ENCODE results near the gene MIF.
A peak's percentile ranks its signal among the peaks of the same experiment; 100 is the strongest.
"Not testable (repeated sequence)": the region's sequence is repeated elsewhere in the genome, so short reads cannot be mapped to it uniquely, and the experiment has no call there.

The MIF gene

DNA sequence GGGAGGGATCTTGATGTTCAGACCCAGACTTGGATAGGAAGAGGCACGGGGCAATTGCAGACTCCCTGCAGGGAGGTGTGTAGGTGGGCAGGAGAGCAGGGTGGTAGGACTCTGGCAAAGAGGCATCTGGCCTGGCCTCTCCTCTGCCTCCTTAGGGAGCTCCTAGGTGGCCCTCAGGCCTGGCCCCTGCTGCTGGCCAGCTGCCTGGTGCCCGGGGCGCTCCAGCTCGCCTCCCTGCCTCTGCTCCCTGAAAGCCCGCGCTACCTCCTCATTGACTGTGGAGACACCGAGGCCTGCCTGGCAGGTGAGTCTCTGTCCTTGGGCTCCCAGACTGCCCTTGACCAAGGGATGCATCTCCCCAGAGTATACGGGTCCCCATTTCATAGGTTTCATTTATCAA is 16.6 kb upstream of the MIF start:
- no peak for DNase-seq

GRCh38 chr22:23878219-23878618 is 16.0 kb upstream of the MIF start:
- DNase-seq = no peak

DNA sequence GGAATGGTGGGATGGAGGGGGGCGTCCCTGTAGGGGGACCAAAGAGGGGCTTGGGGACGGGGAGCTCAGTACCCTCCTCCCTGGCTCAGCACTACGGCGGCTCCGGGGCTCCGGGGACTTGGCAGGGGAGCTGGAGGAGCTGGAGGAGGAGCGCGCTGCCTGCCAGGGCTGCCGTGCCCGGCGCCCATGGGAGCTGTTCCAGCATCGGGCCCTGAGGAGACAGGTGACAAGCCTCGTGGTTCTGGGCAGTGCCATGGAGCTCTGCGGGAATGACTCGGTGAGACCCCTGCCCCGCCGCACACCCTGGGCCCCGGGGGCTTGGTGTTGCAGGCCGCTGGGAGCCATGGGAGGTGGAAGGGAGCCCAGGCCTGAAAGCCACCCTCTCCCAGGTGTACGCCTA is 11.8 kb upstream of the MIF start:
- no peak for DNase-seq

- no peak for DNase-seq
Observed at GRCh38 chr22:23883658-23884057, 10.5 kb upstream of the MIF start.

DNA sequence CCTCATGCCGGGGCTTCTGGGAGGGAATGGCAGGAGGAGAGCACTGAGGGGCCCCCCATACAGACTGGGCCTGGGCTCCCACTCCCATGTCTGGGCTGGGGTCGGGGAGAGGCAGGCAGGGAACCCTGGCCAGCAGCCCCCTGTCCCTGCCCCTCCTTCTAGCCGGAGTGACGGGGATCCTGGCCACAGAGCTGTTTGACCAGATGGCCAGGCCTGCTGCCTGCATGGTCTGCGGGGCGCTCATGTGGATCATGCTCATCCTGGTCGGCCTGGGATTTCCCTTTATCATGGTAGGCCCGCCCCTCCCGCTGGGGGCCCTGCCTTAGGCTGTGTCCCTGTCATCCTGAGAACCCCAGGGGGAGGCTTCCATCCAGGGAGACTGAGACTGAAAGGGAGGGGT is 10.0 kb upstream of the MIF start:
- DNase-seq = no peak

DNA sequence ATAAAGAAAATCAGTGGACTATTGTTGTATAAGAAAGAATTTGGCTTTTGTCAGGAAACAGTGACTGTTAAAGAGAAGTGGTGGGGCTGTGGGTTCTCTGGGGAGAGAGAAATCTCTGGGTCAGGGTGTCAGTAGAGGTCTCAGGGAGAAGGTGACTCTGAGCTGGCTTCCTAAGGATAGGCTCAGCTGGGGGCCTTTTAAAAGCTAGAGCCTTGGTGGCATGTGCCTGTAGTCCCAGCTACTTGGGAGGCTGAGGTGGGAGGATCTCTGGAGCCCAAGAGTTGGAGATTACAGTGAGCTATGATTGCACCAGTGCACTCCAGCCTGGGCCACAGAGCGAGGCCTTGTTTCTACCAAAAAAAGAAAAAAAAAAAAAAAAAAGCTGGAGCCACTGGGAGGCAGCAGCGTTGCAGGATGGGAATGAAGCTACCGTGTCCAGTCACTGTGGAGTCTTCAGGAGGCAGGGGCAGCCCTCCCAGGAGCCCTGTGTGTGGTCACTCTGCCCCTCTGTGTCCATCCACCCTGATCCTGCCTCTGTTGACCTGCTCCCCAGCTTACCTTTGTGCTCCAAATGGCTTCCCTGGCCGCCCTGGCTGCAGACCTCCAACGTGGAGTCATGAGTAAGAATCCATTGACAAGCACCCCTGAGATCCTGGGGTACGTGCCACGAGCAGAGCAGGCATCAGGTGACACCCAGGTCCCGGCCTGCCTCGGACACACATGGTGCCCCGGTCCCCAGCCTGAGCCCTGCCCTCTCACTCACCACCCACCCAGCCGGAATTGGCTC is 5.4 kb upstream of the MIF start:
- DNase-seq = peak in 2 of 4 experiments; percentile 14 to 18

DNA sequence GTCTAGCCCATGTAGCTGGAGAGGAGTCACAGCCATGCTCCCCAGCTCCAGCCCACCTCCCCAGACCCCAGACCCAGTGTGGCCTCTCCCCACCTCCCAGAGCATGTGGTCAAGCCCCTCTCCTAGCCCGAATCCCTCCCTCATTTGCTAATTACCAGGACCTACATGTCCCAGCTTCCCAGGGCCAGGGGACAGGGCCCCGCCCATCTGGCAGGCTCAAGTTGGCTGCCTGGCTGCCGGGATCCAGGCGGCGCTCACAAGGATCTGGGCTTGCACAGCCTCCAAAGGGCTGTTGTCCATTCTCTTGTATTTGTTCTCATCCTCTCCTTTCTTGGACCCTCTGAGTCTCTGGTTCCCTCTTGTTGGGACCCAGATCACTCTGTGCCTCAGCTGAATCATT is 4.6 kb upstream of the MIF start:
- DNase-seq = no peak

- DNase-seq = no peak
Observed at GRCh38 chr22:23891726-23892125, 2.5 kb upstream of the MIF start.

DNA sequence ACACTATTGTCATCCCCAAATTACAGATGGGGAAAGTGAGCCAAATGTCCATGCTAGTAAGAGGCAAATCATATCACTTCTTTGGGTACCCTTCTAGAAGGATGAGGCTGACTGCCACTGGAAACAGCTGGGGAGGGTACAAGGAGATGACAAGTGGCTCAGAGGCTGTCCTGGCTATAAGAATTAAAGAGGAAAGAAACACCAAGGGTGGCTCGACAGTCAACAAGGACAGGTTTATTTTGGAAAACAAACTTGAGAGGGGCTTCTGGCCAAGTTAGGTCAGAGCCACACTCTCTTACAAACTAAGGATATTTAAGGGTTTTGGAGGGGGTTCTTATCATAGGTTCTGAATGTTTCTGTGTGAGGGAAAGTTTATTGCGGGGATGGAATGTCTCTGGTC is 2.1 kb upstream of the MIF start:
- DNase-seq = no peak

DNA sequence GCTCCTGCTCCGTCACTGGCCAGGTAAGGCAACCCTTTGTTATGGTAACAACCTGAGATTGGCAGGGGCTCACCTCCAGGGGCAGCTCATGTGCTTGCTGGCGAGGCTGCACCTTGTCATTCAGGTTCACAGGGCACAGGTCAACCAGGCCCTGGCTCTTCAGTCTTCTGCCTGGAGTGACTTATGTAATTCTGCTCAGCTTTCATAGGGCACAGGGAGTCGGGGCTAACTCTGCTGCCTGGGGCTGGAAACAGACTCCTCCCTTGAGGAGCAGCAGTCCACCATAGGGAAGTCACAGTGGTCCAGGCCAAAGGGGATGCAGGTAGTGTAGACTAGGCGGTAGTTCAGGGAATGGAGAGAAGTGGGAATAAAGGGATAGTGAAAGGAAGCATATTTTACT is 1.5 kb upstream of the MIF start:
- no peak for DNase-seq

DNA sequence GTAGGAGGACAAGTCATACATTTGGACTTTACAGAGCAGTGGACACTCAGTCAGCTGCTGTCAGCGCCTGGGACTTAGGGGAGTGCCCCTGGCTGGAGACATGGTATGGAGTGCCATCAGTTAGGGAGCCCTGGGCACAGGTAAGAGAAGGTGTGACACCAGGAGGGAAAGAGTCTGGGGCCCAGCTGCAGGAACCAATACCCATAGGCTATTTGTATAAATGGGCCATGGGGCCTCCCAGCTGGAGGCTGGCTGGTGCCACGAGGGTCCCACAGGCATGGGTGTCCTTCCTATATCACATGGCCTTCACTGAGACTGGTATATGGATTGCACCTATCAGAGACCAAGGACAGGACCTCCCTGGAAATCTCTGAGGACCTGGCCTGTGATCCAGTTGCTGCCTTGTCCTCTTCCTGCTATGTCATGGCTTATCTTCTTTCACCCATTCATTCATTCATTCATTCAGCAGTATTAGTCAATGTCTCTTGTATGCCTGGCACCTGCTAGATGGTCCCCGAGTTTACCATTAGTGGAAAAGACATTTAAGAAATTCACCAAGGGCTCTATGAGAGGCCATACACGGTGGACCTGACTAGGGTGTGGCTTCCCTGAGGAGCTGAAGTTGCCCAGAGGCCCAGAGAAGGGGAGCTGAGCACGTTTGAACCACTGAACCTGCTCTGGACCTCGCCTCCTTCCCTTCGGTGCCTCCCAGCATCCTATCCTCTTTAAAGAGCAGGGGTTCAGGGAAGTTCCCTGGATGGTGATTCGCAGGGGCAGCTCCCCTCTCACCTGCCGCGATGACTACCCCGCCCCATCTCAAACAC is 850 bp upstream of the MIF start:
- peak in 1 of 4 experiments; percentile 12 for DNase-seq

GRCh38 chr22:23894710-23895598 is 771 bp downstream of the MIF start:
- peak; percentile 56 to 75 (median 64) for DNase-seq

DNA sequence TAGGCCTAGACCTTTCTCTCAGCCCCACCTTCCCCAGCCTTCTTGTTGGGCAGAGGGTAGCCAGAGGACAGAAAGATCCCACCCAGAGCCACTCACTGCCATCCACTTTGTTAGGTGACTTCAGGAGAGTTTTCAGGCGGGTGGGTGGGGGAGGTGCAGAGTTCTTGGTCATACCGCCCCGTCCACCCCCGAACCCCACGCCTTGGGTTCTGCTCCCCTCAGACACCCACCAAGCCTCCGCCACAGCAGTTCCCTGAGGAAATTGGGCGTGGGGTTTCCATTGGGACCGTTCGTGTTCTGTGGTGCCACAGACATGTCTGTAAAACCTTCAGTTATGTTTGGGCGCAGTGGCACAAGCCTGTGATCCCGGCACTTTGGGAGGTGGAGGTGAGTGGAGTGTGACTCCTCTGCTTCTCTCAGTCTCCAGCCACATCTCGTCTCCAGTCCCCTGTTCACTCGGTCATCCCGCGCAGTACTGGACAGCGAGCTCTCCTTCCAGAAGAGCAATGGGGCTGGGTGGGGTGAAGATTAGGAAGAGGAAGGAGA is 1.5 kb downstream of the MIF start:
- DNase-seq = no peak

DNA sequence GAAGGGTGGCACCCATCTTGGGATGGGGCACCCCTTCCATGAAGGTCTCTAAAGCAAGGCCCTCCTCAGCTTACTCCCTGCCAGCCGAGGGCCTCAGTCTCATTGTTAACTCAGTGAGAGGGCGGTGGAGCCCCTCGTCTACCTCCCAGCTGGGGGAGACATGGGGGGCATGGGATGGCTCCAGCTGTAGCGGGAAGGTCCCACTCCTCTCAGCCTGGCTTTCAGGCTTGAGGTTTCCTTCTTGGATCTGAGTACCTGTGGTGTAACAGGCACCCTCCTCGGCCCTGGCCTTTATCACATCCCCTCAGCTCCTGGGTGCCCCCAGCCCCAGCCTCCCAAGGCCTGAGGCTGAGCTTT is 2.0 kb downstream of the MIF start:
- DNase-seq = no peak

- no peak for DNase-seq
Observed at GRCh38 chr22:23896523-23897186, 2.5 kb downstream of the MIF start.

GRCh38 chr22:23897320-23897719 is 3.1 kb downstream of the MIF start:
- DNase-seq = no peak

- peak in 1 of 4 experiments; percentile 9 for DNase-seq
Observed at GRCh38 chr22:23898006-23898974, 4.1 kb downstream of the MIF start.

DNA sequence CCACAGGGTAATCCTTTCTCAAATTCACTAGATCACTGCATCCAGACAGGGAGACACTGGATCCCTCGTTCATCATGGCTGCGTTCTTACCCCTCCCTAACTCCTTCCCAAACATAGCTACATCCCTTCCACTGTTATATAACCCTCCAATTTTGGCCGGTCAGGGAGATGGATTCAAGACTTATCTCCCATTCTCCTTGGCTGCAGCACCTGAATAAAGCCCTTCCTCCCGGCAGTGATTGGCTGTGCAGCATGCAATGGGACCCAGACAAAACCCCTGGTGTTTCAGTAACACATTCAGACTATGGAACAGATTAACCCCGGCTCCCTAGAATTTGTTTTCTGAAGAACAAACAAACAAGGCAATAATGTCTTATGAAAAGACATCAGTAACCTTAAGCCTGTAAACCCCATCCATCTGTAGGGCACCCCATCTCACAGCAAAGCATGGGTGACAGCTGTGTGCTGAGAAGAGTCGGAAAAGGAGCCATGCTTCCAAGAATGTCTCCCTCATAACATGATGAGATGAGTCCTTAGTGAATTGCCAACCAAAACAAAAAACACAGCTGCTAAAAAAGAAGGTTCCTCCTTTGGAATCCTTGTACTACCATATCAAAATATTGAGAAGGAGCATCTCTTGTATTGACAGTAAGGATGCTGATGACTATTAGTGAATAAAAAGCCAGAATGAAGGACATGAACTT is 5.0 kb downstream of the MIF start:
- DNase-seq = no peak

DNA sequence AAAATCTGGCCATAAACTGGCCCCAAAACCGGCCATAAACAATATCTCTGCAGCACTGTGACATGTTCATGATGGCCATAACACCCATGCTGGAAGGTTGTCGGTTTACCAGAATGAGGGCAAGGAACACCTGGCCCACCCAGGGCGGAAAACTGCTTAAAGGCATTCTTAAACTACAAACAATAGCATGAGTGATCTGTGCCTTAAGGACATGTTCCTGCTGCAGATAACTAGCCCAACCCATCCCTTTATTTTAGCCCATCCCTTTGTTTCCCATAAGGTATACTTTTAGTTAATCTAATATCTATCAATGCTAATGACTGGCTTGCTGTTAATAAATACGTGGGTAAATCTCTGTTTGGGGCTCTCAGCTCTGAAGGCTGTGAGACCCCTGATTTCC is 6.0 kb downstream of the MIF start:
- not testable (repeated sequence) for DNase-seq

DNA sequence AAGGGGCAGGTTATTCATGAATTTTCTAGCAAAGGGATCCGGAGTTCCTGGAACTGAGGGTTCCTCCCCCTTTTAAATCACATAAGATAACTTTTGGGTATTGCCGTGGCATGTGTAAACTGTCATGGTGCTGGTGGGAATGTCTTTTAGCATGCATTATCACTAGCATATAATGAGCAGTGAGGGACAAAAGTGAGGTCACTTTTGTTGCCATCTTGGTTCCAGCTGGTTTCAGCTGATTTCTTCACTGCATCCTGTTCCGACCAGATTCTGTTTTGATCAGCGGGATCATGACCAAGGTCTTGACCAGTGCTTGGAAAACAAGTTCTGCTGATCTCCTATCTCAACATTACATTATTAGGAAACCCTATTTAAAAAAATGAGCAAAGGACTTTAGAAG is 7.4 kb downstream of the MIF start:
- DNase-seq = no peak
